ENCODE data around the gene MIF4GD. TPM values are rescaled to one million over a fixed set of nuclear protein-coding genes. Genes with fewer than 3 reads are reported as not detected.
A peak's percentile ranks its signal among the peaks of the same experiment; 100 is the strongest.

The MIF4GD gene
- total and polyA plus RNA-seq, 10 of the 15 experiments (the other 5 are each of a cell fraction or from before 2014, with no cell fraction given) = 22.8 to 96.2 (median 60.1) TPM

DNA sequence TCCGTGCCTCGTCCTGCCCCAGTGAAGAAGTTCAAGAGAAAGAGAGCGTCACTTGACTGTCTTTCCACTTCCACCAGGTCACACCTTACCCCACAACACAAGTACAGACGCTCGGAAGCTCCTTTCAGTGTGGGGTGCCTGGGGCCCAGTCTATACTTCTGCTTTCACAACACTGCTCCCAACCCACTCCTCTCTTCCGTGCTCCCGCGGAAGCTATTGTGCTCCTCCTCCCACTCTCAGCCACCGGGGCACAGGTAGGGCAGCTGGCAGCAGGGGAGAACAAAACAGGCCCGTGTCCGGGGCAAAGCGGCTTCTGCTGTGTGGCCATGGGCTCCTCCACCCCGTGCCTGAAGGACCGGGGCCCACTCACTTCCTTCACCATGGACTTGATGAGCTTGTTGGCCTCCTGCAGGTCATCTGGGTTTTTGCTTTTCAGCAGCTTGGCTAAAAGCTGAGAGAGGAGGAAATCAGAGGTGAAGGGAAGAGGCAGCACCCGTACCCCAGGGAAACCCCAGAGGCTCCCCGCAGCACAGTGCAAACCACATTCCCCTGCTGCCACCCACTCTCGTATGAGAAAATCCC is 28.5 kb downstream of the MIF4GD start:
- DNase-seq (ENCODE audit: low read depth, low spot score) = no peak
- SMC1A ChIA-PET (ENCODE audit: uncharacterized antibody, unreplicated experiment) = interaction anchor here (0.6 to 1.3 kb wide), 2 partner anchors 40 to 41 kb away, joined by 3 read pairs; no protein-coding TSS in a partner anchor
- POLR2A ChIA-PET = interaction anchor here (2.2 to 3.6 kb wide), 2 partner anchors 18 to 47 kb away, joined by 5 to 21 read pairs; partner anchors contain the start of genes GGA3, MRPS7 and SLC25A19
- 0 out of 2 replicates have a peak overlapping the region, but pooled peaks have one; percentile 1 for H3K9ac ChIP-seq (ENCODE audit: control insufficient read depth, insufficient read depth, low read length)
- H3K9me3 ChIP-seq (replicated peaks; ENCODE audit: control insufficient read depth, insufficient read depth, low read length) = no peaks in the 10 kb centered on the region
- H3K27me3 ChIP-seq (replicated peaks in 1 of 2; ENCODE audit: control insufficient read depth in 2 of 2, insufficient read depth in 2 of 2, low read length in 1 of 2) = no peaks in the 10 kb centered on the region
- in situ Hi-C loops (cut with MboI) (no loop called here), intact Hi-C loops (cut with micrococcal nuclease; ENCODE audit: unreplicated experiment) (no loop called here)
- no peak overlapping the region for H3K4me3 ChIP-seq
- peak overlapping the region; percentile 50 for H3K4me2 ChIP-seq (ENCODE audit: control insufficient read depth, insufficient read depth)
- RAD21 ChIA-PET (ENCODE audit: unreplicated experiment) = interaction anchor here (1.1 to 2.1 kb wide), 2 partner anchors 19 to 163 kb away, joined by 4 read pairs; partner anchors contain the start of genes GGA3, GRB2 and MRPS7
- peak overlapping the region; percentile 55 for H3K27ac ChIP-seq (ENCODE audit: control insufficient read depth, insufficient read depth)
- 12% methylated on average over 17 of the region's 17 CpGs for WGBS (ENCODE audit: insufficient coverage, insufficient replicate concordance, low lambda C conversion rate, missing lambda C conversion rate)
- no peak for ATAC-seq
- BruUV-seq (replicated peaks) = no TSS peak
- no peak for FAIRE-seq
- CTCF ChIA-PET = interaction anchor here (0.7 to 4.3 kb wide), 8 partner anchors 14 to 170 kb away, joined by 3 to 30 read pairs (median 4); partner anchors contain the start of genes GGA3, MIF4GD, MRPS7 and NUP85
- H3K4me1 ChIP-seq (ENCODE audit: control insufficient read depth, insufficient read depth, low read length) = peaks cover 43% of the 10 kb centered on the region
- no peaks in the 10 kb centered on the region; the same call in 1 of the 2 replicates for H4K20me1 ChIP-seq (ENCODE audit: control insufficient read depth, insufficient read depth)
- no peak overlapping the region for H2AFZ ChIP-seq (ENCODE audit: control insufficient read depth, low read depth, low read length)
- peaks cover 2% of the 10 kb centered on the region for H3K79me2 ChIP-seq (ENCODE audit: control insufficient read depth, insufficient read depth, low read length)
- peaks cover 52 to 68% of the 10 kb centered on the region in 2 experiments for H3K36me3 ChIP-seq (ENCODE audit: control insufficient read depth in 2 of 2, insufficient read depth in 2 of 2, low read length in 1 of 2)
- TF ChIP-seq RBBP5 (conservative IDR thresholded peaks at IDR 0.05) (no peak), IKZF1 (conservative IDR thresholded peaks at IDR 0.05) (peak; percentile 67), MYB (IDR thresholded peaks at IDR 0.05; ENCODE audit: borderline replicate concordance, low read depth, low read length) (no peak), CHD1 (IDR thresholded peaks at IDR 0.05; ENCODE audit: low read depth, low read length) (no peak), RAD51 (IDR thresholded peaks at IDR 0.05) (no peak), JUNB (IDR thresholded peaks at IDR 0.05) (no peak), CREB1 (IDR thresholded peaks at IDR 0.05; ENCODE audit: low read depth) (peak; percentile 73; the same call in 1 of the 2 replicates), TCF3 (IDR thresholded peaks at IDR 0.05; ENCODE audit: borderline replicate concordance, insufficient read depth, low read depth, low read length) (no peak), MEF2B (IDR thresholded peaks at IDR 0.05; ENCODE audit: partially characterized antibody, poor library complexity, severe bottlenecking) (peak; percentile 75), ZNF622 (IDR thresholded peaks at IDR 0.05) (no peak), EP300 (IDR thresholded peaks at IDR 0.05; ENCODE audit: borderline replicate concordance in 1 of 2, control insufficient read depth in 1 of 2, low read depth in 2 of 2, low read length in 2 of 2) (no peak)
- TF ChIP-seq, protein P1, sequence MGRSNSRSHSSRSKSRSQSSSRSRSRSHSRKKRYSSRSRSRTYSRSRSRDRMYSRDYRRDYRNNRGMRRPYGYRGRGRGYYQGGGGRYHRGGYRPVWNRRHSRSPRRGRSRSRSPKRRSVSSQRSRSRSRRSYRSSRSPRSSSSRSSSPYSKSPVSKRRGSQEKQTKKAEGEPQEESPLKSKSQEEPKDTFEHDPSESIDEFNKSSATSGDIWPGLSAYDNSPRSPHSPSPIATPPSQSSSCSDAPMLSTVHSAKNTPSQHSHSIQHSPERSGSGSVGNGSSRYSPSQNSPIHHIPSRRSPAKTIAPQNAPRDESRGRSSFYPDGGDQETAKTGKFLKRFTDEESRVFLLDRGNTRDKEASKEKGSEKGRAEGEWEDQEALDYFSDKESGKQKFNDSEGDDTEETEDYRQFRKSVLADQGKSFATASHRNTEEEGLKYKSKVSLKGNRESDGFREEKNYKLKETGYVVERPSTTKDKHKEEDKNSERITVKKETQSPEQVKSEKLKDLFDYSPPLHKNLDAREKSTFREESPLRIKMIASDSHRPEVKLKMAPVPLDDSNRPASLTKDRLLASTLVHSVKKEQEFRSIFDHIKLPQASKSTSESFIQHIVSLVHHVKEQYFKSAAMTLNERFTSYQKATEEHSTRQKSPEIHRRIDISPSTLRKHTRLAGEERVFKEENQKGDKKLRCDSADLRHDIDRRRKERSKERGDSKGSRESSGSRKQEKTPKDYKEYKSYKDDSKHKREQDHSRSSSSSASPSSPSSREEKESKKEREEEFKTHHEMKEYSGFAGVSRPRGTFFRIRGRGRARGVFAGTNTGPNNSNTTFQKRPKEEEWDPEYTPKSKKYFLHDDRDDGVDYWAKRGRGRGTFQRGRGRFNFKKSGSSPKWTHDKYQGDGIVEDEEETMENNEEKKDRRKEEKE (IDR thresholded peaks at IDR 0.05) = no peak
- TF ChIP-seq, protein P2, sequence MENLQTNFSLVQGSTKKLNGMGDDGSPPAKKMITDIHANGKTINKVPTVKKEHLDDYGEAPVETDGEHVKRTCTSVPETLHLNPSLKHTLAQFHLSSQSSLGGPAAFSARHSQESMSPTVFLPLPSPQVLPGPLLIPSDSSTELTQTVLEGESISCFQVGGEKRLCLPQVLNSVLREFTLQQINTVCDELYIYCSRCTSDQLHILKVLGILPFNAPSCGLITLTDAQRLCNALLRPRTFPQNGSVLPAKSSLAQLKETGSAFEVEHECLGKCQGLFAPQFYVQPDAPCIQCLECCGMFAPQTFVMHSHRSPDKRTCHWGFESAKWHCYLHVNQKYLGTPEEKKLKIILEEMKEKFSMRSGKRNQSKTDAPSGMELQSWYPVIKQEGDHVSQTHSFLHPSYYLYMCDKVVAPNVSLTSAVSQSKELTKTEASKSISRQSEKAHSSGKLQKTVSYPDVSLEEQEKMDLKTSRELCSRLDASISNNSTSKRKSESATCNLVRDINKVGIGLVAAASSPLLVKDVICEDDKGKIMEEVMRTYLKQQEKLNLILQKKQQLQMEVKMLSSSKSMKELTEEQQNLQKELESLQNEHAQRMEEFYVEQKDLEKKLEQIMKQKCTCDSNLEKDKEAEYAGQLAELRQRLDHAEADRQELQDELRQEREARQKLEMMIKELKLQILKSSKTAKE (IDR thresholded peaks at IDR 0.05; ENCODE audit: low read depth, poor library complexity, severe bottlenecking) = no peak
- TF ChIP-seq, protein P3, sequence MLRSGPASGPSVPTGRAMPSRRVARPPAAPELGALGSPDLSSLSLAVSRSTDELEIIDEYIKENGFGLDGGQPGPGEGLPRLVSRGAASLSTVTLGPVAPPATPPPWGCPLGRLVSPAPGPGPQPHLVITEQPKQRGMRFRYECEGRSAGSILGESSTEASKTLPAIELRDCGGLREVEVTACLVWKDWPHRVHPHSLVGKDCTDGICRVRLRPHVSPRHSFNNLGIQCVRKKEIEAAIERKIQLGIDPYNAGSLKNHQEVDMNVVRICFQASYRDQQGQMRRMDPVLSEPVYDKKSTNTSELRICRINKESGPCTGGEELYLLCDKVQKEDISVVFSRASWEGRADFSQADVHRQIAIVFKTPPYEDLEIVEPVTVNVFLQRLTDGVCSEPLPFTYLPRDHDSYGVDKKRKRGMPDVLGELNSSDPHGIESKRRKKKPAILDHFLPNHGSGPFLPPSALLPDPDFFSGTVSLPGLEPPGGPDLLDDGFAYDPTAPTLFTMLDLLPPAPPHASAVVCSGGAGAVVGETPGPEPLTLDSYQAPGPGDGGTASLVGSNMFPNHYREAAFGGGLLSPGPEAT (IDR thresholded peaks at IDR 0.05; ENCODE audit: low read depth) = no peak
- TF ChIP-seq, protein P4, sequence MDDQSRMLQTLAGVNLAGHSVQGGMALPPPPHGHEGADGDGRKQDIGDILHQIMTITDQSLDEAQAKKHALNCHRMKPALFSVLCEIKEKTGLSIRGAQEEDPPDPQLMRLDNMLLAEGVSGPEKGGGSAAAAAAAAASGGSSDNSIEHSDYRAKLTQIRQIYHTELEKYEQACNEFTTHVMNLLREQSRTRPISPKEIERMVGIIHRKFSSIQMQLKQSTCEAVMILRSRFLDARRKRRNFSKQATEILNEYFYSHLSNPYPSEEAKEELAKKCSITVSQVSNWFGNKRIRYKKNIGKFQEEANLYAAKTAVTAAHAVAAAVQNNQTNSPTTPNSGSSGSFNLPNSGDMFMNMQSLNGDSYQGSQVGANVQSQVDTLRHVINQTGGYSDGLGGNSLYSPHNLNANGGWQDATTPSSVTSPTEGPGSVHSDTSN (IDR thresholded peaks at IDR 0.05; ENCODE audit: insufficient replicate concordance, low read depth, low read length) = no peak
